RWPE1 (cell line): ENCODE data around the gene GRAP2.

Experiments
- CTCF ChIA-PET: fragments of 350-600 bp; sonication (Branson Sonifier 250); formaldehyde crosslinking; extraction: SDS; loops from one replicate; lab custom pipeline; 2021; lab: Yijun Ruan, JAX
- POLR2A ChIA-PET: fragments of 400-600 bp; formaldehyde crosslinking; extraction: SDS; loops from one replicate; lab custom pipeline; 2020; ENCODE audit warnings: antibody characterized with exemption; ENCODE audit not compliant: low non-redundant PET; lab: Yijun Ruan, JAX
- DNase-seq: peaks from one replicate; pipeline ENCODE4 v3.0.0; 2012; ENCODE audit warnings: low spot score
- H3K27ac ChIP-seq: fragments of 450-650 bp; 2 replicates; pipeline ENCODE4 v1.5.1; 2017
- TF ChIP-seq, protein P1 (sequence below): fragments of 450-650 bp; conservative IDR thresholded peaks from 2 replicates; pipeline ENCODE4 v1.5.1; 2017; ENCODE audit warnings: low read depth, mild to moderate bottlenecking

The GRAP2 gene

DNA sequence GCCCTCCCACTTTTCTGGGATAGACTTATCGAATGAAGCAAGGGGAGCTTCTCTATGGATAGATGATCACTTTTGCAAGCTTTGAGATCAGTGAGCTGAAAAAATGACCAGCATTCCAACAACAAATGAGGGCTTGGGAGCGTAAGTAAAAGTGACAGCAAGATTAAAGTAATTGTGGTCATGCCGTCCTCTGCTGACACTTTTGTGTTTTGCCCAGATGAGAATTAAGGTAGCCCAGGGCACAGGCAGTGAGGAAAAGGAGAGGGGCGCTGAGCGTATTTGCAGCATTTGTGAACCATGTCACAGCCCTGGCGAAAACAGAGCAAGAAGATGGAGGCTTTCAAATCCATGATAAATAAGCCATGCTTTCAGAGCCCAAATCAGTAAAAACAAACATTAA, 34.7 kb downstream of the GRAP2 start:
- no peak for DNase-seq
- no peak overlapping the region for H3K27ac ChIP-seq
- ChIA-PET CTCF (no interaction called here), POLR2A (no interaction called here)
- TF ChIP-seq, protein P1, sequence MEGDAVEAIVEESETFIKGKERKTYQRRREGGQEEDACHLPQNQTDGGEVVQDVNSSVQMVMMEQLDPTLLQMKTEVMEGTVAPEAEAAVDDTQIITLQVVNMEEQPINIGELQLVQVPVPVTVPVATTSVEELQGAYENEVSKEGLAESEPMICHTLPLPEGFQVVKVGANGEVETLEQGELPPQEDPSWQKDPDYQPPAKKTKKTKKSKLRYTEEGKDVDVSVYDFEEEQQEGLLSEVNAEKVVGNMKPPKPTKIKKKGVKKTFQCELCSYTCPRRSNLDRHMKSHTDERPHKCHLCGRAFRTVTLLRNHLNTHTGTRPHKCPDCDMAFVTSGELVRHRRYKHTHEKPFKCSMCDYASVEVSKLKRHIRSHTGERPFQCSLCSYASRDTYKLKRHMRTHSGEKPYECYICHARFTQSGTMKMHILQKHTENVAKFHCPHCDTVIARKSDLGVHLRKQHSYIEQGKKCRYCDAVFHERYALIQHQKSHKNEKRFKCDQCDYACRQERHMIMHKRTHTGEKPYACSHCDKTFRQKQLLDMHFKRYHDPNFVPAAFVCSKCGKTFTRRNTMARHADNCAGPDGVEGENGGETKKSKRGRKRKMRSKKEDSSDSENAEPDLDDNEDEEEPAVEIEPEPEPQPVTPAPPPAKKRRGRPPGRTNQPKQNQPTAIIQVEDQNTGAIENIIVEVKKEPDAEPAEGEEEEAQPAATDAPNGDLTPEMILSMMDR = no peak

GRCh38 chr22:39936523-39937145, 35.8 kb downstream of the GRAP2 start:
- POLR2A ChIA-PET = no interaction called here

GRCh38 chr22:39937906-39938305, 37.0 kb downstream of the GRAP2 start:
- no peak for DNase-seq
- TF ChIP-seq, protein P1 = no peak
- H3K27ac ChIP-seq = no peak overlapping the region
- CTCF ChIA-PET = interaction anchor here (0.6 kb wide), 1 partner anchor 87 kb away, joined by 6 read pairs; no protein-coding TSS in a partner anchor
- POLR2A ChIA-PET = no interaction called here

More at GRCh38 chr22:39936523-39937145, 35.8 kb downstream of the GRAP2 start:
- TF ChIP-seq, protein P1 = no peak
- H3K27ac ChIP-seq = no peak overlapping the region
- CTCF ChIA-PET = interaction anchor here (0.8 kb wide), 1 partner anchor 88 kb away, joined by 3 read pairs; no protein-coding TSS in a partner anchor
- no peak for DNase-seq

DNA sequence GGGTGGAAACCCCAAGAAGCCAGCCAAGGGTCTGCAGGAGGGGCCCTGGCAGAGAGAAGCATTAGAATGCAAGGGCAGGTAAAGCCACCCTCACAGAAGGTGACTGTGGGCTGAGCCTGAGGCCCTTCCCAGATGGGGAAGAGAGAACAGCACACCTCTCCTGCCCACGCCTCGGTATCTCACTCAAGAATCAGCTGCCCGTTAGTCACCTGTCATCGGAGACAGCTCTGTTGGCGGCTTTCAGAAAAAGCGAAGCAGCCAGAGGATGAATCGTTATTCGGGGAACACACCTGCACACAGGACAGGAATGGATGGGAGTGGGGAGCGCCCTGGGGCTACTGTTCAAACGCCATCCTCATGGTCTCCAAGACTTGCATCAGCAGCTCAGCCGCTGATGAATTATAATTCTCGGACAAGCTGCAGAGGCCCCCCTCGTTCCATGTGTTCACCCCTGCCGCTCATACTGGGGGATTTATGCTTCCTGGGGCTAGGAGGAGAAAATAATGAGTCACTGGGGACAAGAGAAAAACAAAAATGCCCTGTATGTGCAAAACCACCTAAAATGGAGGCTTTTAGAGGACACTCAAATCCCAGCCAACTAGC, 37.7 kb downstream of the GRAP2 start:
- no peak overlapping the region for H3K27ac ChIP-seq
- ChIA-PET CTCF (no interaction called here), POLR2A (no interaction called here)
- TF ChIP-seq, protein P1 = no peak
- DNase-seq = no peak

DNA sequence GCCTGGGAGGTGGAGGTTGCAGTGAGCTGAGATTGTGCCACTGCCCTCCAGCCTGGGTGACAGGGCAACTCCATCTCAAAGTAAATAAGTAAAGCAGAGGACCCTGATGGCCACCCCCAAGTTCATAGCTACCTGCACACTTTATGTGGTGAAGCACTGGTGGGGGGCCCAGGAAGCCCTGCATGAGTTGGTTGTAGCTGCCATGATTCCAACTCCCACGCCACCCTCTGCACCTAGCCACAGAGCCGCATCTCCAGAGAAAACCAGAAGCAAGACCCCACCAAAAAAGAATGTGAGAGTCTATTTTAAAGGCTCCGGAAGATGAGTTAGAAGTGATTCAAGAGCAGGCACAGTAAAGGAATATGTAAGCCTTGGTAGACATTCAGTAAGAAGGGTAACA, 38.9 kb downstream of the GRAP2 start:
- CTCF ChIA-PET = interaction anchor here (0.5 to 0.9 kb wide), 2 partner anchors 42 to 405 kb away, joined by 3 to 8 read pairs; no protein-coding TSS in a partner anchor
- H3K27ac ChIP-seq = no peak overlapping the region

GRCh38 chr22:39940757-39941305, 39.9 kb downstream of the GRAP2 start:
- ChIA-PET CTCF (no interaction called here), POLR2A (no interaction called here)
- TF ChIP-seq, protein P1 = no peak
- H3K27ac ChIP-seq = no peak overlapping the region
- DNase-seq = no peak

More for the DNA sequence above, 38.9 kb downstream of the GRAP2 start:
- DNase-seq = no peak
- TF ChIP-seq, protein P1 = no peak
- POLR2A ChIA-PET = no interaction called here
